MCF 10A (cell line): ENCODE data around the gene KRT27. TPM values are rescaled to one million over a fixed set of nuclear protein-coding genes. Genes with fewer than 3 reads are reported as not detected.

Experiments used
- BruUV-seq: library from RNA; stranded (reverse); fragments of 400-500 nt; replicated peaks from 2 replicates; lab custom pipeline; 2021; lab: Mats Ljungman, UMichigan
- CTCF ChIA-PET: fragments of 300-600 bp; sonication (Branson Sonifier 250); formaldehyde crosslinking; extraction: SDS; loops from one replicate; lab custom pipeline; 2021; ENCODE audit warnings: antibody characterized with exemption, inconsistent platforms; lab: Yijun Ruan, JAX
- POLR2A ChIA-PET: fragments of 300-600, 350-650 bp; sonication (Branson Sonifier 250); formaldehyde crosslinking; extraction: SDS; loops from one replicate; lab custom pipeline; 2020; ENCODE audit warnings: antibody characterized with exemption, inconsistent platforms; lab: Yijun Ruan, JAX
- DNase-seq: peaks from one replicate; pipeline ENCODE4 v3.0.0-alpha.2; 2018; ENCODE audit not compliant: unreplicated experiment
- H3K27ac Mint-ChIP-seq: one replicate; pipeline ENCODE4 v1.8.0; 2022; ENCODE audit warnings: mild to moderate bottlenecking, low read depth, mixed read lengths; ENCODE audit not compliant: unreplicated experiment
- H3K27me3 Mint-ChIP-seq: one replicate; pipeline ENCODE4 v1.8.0; 2022; ENCODE audit warnings: mixed read lengths; ENCODE audit not compliant: insufficient read depth, unreplicated experiment
- H3K36me3 Mint-ChIP-seq: one replicate; pipeline ENCODE4 v1.8.0; 2022; ENCODE audit warnings: mild to moderate bottlenecking, moderate library complexity, mixed read lengths; ENCODE audit not compliant: insufficient read depth, unreplicated experiment
- H3K4me1 Mint-ChIP-seq: one replicate; pipeline ENCODE4 v1.8.0; 2022; ENCODE audit warnings: mixed read lengths; ENCODE audit not compliant: insufficient read depth, unreplicated experiment
- H3K4me3 Mint-ChIP-seq: one replicate; pipeline ENCODE4 v1.8.0; 2022; ENCODE audit warnings: mild to moderate bottlenecking, moderate library complexity, mixed read lengths; ENCODE audit not compliant: unreplicated experiment
- H3K9me3 Mint-ChIP-seq: one replicate; pipeline ENCODE4 v1.8.0; 2022; ENCODE audit warnings: mixed read lengths; ENCODE audit not compliant: unreplicated experiment
- CTCF ChIP-seq: fragments of 200-600 bp; IDR thresholded peaks from one replicate; pipeline ENCODE4 v1.8.0; 2022; ENCODE audit warnings: antibody characterized with exemption, mild to moderate bottlenecking; ENCODE audit not compliant: unreplicated experiment
- intact Hi-C: fragments of 100-400 bp; cut with micrococcal nuclease; formaldehyde crosslinking; loops from 2 replicates; pipeline ENCODE4 v1.14.1; 2022
- total RNA-seq: library from RNA; stranded (reverse); gene quantifications from 2 replicates; pipeline ENCODE4 v1.2.3, GENCODE V29; 2022

KRT27 gene
- total RNA-seq, 1 experiment from 2014 or later: not detected

- H3K4me1 Mint-ChIP-seq: peaks cover 7% of the 10 kb centered on the region
- ChIA-PET POLR2A (no interaction called here), CTCF (no interaction called here)
- H3K36me3 Mint-ChIP-seq: no peaks in the 10 kb centered on the region
- BruUV-seq: no TSS peak
- TF ChIP-seq CTCF: no peak
- H3K4me3 Mint-ChIP-seq: no peak overlapping the region
- no peak for DNase-seq
- intact Hi-C loops: no loop called here
- H3K27ac Mint-ChIP-seq: no peak overlapping the region
- H3K9me3 Mint-ChIP-seq: peaks cover 8% of the 10 kb centered on the region
- peaks cover 43% of the 10 kb centered on the region for H3K27me3 Mint-ChIP-seq
Observed at GRCh38 chr17:40738553-40738952, 43.8 kb downstream of the KRT27 start.

GRCh38 chr17:40735016-40735415, 47.3 kb downstream of the KRT27 start:
- peaks cover 7% of the 10 kb centered on the region for H3K4me1 Mint-ChIP-seq
- H3K27me3 Mint-ChIP-seq: peaks cover 43% of the 10 kb centered on the region
- CTCF ChIA-PET: interaction anchor here (0.8 kb wide), 1 partner anchor 119 kb away, joined by 3 read pairs; no protein-coding TSS in a partner anchor
- no TSS peak for BruUV-seq
- no peak for TF ChIP-seq CTCF
- no peaks in the 10 kb centered on the region for H3K9me3 Mint-ChIP-seq
- H3K4me3 Mint-ChIP-seq: no peak overlapping the region
- H3K36me3 Mint-ChIP-seq: no peaks in the 10 kb centered on the region
- peak; percentile 52 for DNase-seq
- intact Hi-C loops: no loop called here
- H3K27ac Mint-ChIP-seq: no peak overlapping the region
- POLR2A ChIA-PET: interaction anchor here (0.6 to 1.8 kb wide), 5 partner anchors 8 to 424 kb away, joined by 3 to 7 read pairs (median 3); partner anchors contain the start of gene SMARCE1

GRCh38 chr17:40734018-40734417, 48.3 kb downstream of the KRT27 start:
- Mint-ChIP-seq H3K36me3 (no peaks in the 10 kb centered on the region), H3K27ac (no peak overlapping the region), H3K4me3 (no peak overlapping the region), H3K9me3 (no peaks in the 10 kb centered on the region), H3K27me3 (peaks cover 38% of the 10 kb centered on the region), H3K4me1 (peaks cover 7% of the 10 kb centered on the region)
- ChIA-PET POLR2A (interaction anchor here (0.8 to 0.9 kb wide), 2 partner anchors 9 to 11 kb away, joined by 3 read pairs; no protein-coding TSS in a partner anchor), CTCF (interaction anchor here (0.6 kb wide), 2 partner anchors 120 to 175 kb away, joined by 3 to 4 read pairs; no protein-coding TSS in a partner anchor)
- DNase-seq: no peak
- intact Hi-C loops: no loop called here
- no peak for TF ChIP-seq CTCF
- BruUV-seq: no TSS peak

- H3K36me3 Mint-ChIP-seq: no peaks in the 10 kb centered on the region
- H3K27ac Mint-ChIP-seq: no peak overlapping the region
- H3K9me3 Mint-ChIP-seq: no peaks in the 10 kb centered on the region
- peaks cover 7% of the 10 kb centered on the region for H3K4me1 Mint-ChIP-seq
- BruUV-seq: no TSS peak
- POLR2A ChIA-PET: interaction anchor here (0.7 to 1.5 kb wide), 5 partner anchors 22 to 259 kb away, joined by 3 read pairs; no protein-coding TSS in a partner anchor
- CTCF ChIA-PET: no interaction called here
- H3K4me3 Mint-ChIP-seq: no peak overlapping the region
- peaks cover 22% of the 10 kb centered on the region for H3K27me3 Mint-ChIP-seq
- no peak for TF ChIP-seq CTCF
- DNase-seq: no peak
- intact Hi-C loops: no loop called here
Observed at GRCh38 chr17:40730970-40731369, 51.4 kb downstream of the KRT27 start.
